WTC11 (cell line): ENCODE results near the gene NEURL3. TPM values are rescaled to one million over a fixed set of nuclear protein-coding genes. Genes with fewer than 3 reads are reported as not detected.

Experiments
- ATAC-seq: fragments of 200-7000 bp; cut with Tn5 transposase; 2 replicates; pipeline ENCODE4 v1.10.0; 2021; ENCODE audit warnings: mild to moderate bottlenecking, moderate library complexity
- CTCF ChIA-PET: fragments of 300-600 bp; sonication (Branson Sonifier 250); formaldehyde crosslinking; loops from one replicate; lab custom pipeline; 2021; ENCODE audit warnings: antibody characterized with exemption; lab: Charles Lee
- POLR2A ChIA-PET: fragments of 350-600 bp; sonication (Branson Sonifier 250); formaldehyde crosslinking; loops from one replicate; lab custom pipeline; 2021; ENCODE audit warnings: antibody characterized with exemption; lab: Charles Lee
- DNase-seq: peaks from one replicate; pipeline ENCODE4 v3.0.0; 2021; ENCODE audit warnings: low spot score
- H3K27ac Mint-ChIP-seq: 2 replicates; pipeline ENCODE4 v1.8.0; 2021; ENCODE audit warnings: mixed read lengths
- H3K27me3 Mint-ChIP-seq: 2 replicates; pipeline ENCODE4 v1.8.0; 2021; ENCODE audit warnings: low read depth, mild to moderate bottlenecking, moderate library complexity, mixed read lengths
- H3K36me3 Mint-ChIP-seq: 2 replicates; pipeline ENCODE4 v1.8.0; 2021; ENCODE audit warnings: mixed read lengths
- H3K4me1 Mint-ChIP-seq: 2 replicates; pipeline ENCODE4 v1.8.0; 2022; ENCODE audit warnings: mixed read lengths
- H3K4me3 Mint-ChIP-seq: 2 replicates; pipeline ENCODE4 v1.8.0; 2021; ENCODE audit warnings: mild to moderate bottlenecking, moderate library complexity, mixed read lengths
- H3K9me3 Mint-ChIP-seq: 2 replicates; pipeline ENCODE4 v1.8.0; 2021; ENCODE audit warnings: mixed read lengths
- AR ChIP-seq: fragments of 250-450 bp; sonication (Bioruptor Pico); IDR thresholded peaks from 2 replicates; pipeline ENCODE4 v1.9.0; 2021; ENCODE audit warnings: mild to moderate bottlenecking
- ARID4B ChIP-seq: sonication (generic); formaldehyde crosslinking; IDR thresholded peaks from 2 replicates; pipeline ENCODE4 v1.8.0; 2023; ENCODE audit warnings: missing genetic modification reagents, mild to moderate bottlenecking, borderline replicate concordance
- ATF1 ChIP-seq: sonication (generic); formaldehyde crosslinking; IDR thresholded peaks from 2 replicates; pipeline ENCODE4 v1.8.1; 2023; ENCODE audit warnings: mild to moderate bottlenecking, moderate library complexity, missing genetic modification reagents
- ELF4 ChIP-seq: sonication (generic); formaldehyde crosslinking; IDR thresholded peaks from 2 replicates; pipeline ENCODE4 v1.8.1; 2022; ENCODE audit warnings: low read depth, mild to moderate bottlenecking, moderate library complexity, missing genetic modification reagents
- FOXK1 ChIP-seq: sonication (generic); formaldehyde crosslinking; IDR thresholded peaks from 2 replicates; pipeline ENCODE4 v1.8.0; 2022; ENCODE audit warnings: mild to moderate bottlenecking, moderate library complexity, missing genetic modification reagents
- FOXP1 ChIP-seq: sonication (generic); formaldehyde crosslinking; IDR thresholded peaks from 2 replicates; pipeline ENCODE4 v1.8.0; 2022; ENCODE audit warnings: missing genetic modification reagents, mild to moderate bottlenecking, moderate library complexity, borderline replicate concordance
- IRF2 ChIP-seq: sonication (generic); formaldehyde crosslinking; IDR thresholded peaks from 2 replicates; pipeline ENCODE4 v1.8.0; 2022; ENCODE audit warnings: low read depth, missing genetic modification reagents, borderline replicate concordance
- JAZF1 ChIP-seq: fragments of 250-450 bp; sonication (Bioruptor Pico); IDR thresholded peaks from 2 replicates; pipeline ENCODE4 v1.9.0; 2021; ENCODE audit warnings: moderate library complexity, mild to moderate bottlenecking, inconsistent platforms
- KAT7 ChIP-seq: sonication (generic); formaldehyde crosslinking; IDR thresholded peaks from 2 replicates; pipeline ENCODE4 v1.8.1; 2023; ENCODE audit warnings: missing genetic modification reagents, mild to moderate bottlenecking, borderline replicate concordance
- MAX ChIP-seq: sonication (generic); formaldehyde crosslinking; IDR thresholded peaks from 2 replicates; pipeline ENCODE4 v1.8.0; 2022; ENCODE audit warnings: mild to moderate bottlenecking, missing genetic modification reagents
- MXD4 ChIP-seq: fragments of 250-450 bp; sonication (Bioruptor Pico); IDR thresholded peaks from 2 replicates; pipeline ENCODE4 v1.8.0; 2021; ENCODE audit warnings: mild to moderate bottlenecking, moderate library complexity, borderline replicate concordance
- NFE2L1 ChIP-seq: sonication (generic); formaldehyde crosslinking; IDR thresholded peaks from 2 replicates; pipeline ENCODE4 v1.8.1; 2023; ENCODE audit warnings: missing genetic modification reagents
- NR1H2 ChIP-seq: sonication (generic); formaldehyde crosslinking; IDR thresholded peaks from 2 replicates; pipeline ENCODE4 v1.9.0; 2021; ENCODE audit warnings: mild to moderate bottlenecking, moderate library complexity, missing genetic modification reagents
- NR2C2 ChIP-seq: sonication (generic); formaldehyde crosslinking; IDR thresholded peaks from 2 replicates; pipeline ENCODE4 v1.8.0; 2022; ENCODE audit warnings: mild to moderate bottlenecking, missing genetic modification reagents
- OVOL2 ChIP-seq: fragments of 250-450 bp; sonication (Bioruptor Pico); IDR thresholded peaks from 2 replicates; pipeline ENCODE4 v1.9.0; 2021; ENCODE audit warnings: mild to moderate bottlenecking, borderline replicate concordance
- PRRX2 ChIP-seq: fragments of 250-450 bp; sonication (Bioruptor Pico); IDR thresholded peaks from 2 replicates; pipeline ENCODE4 v1.8.0; 2021; ENCODE audit warnings: mild to moderate bottlenecking
- TCF7 ChIP-seq: sonication (generic); formaldehyde crosslinking; IDR thresholded peaks from 2 replicates; pipeline ENCODE4 v1.8.0; 2022; ENCODE audit warnings: mild to moderate bottlenecking, low read depth, missing genetic modification reagents, moderate library complexity
- TEAD1 ChIP-seq: sonication (generic); formaldehyde crosslinking; IDR thresholded peaks from 2 replicates; pipeline ENCODE4 v1.8.0; 2022; ENCODE audit warnings: mild to moderate bottlenecking, missing genetic modification reagents
- TP53 ChIP-seq: sonication (generic); formaldehyde crosslinking; IDR thresholded peaks from 2 replicates; pipeline ENCODE4 v1.8.1; 2023; ENCODE audit warnings: mild to moderate bottlenecking, missing genetic modification reagents
- ZBTB43 ChIP-seq: sonication (generic); formaldehyde crosslinking; IDR thresholded peaks from 2 replicates; pipeline ENCODE4 v1.8.1; 2023; ENCODE audit warnings: mild to moderate bottlenecking, missing genetic modification reagents
- ZNF138 ChIP-seq: sonication (generic); formaldehyde crosslinking; conservative IDR thresholded peaks from 2 replicates; pipeline ENCODE4 v1.8.1; 2022; ENCODE audit warnings: mild to moderate bottlenecking, moderate library complexity, missing genetic modification reagents
- ZNF512 ChIP-seq: sonication (generic); formaldehyde crosslinking; IDR thresholded peaks from 2 replicates; pipeline ENCODE4 v1.8.1; 2022; ENCODE audit warnings: missing genetic modification reagents, borderline replicate concordance
- ZNF671 ChIP-seq: fragments of 250-450 bp; sonication (Bioruptor Pico); IDR thresholded peaks from 2 replicates; pipeline ENCODE4 v1.8.0; 2021; ENCODE audit warnings: mild to moderate bottlenecking
- total RNA-seq: library from RNA; stranded (reverse); gene quantifications from 3 replicates; pipeline ENCODE4 v1.2.3, GENCODE V29; 2021

Gene NEURL3
- total RNA-seq, 1 experiment from 2014 or later, result not detected

- H3K36me3 Mint-ChIP-seq, result peaks cover 4% of the 10 kb centered on the region; the same call in 1 of the 2 replicates
- ChIA-PET POLR2A (no interaction called here), CTCF (interaction anchor here (0.7 to 4.4 kb wide), 33 partner anchors 8 to 307 kb away, joined by 3 to 117 read pairs (median 8); partner anchors contain the start of genes ANKRD39, ARID5A, CNNM3 and CNNM4)
- TF ChIP-seq MXD4 (CRISPR knock-in tag) (no peak), NR2C2 (no peak), JAZF1 (CRISPR knock-in tag) (no peak), NR1H2 (no peak), ZNF671 (no peak), ARID4B (CRISPR knock-in tag) (no peak), FOXK1 (CRISPR knock-in tag) (no peak), OVOL2 (no peak), PRRX2 (no peak), TEAD1 (CRISPR knock-in tag) (no peak), FOXP1 (no peak), IRF2 (no peak), TCF7 (CRISPR knock-in tag) (no peak), ZNF512 (no peak)
- no peak overlapping the region for H3K4me3 Mint-ChIP-seq
- no peaks in the 10 kb centered on the region; the same call in 1 of the 2 replicates for H3K27me3 Mint-ChIP-seq
- peaks cover 31% of the 10 kb centered on the region for H3K4me1 Mint-ChIP-seq
- peaks cover 4% of the 10 kb centered on the region for H3K9me3 Mint-ChIP-seq
- DNase-seq (no peak), ATAC-seq (no peak)
- no peak overlapping the region for H3K27ac Mint-ChIP-seq
Observed at GRCh38 chr2:96550787-96551604, 45.8 kb upstream of the NEURL3 start.

GRCh38 chr2:96549967-96550786 is 45.0 kb upstream of the NEURL3 start:
- Mint-ChIP-seq H3K27me3 (no peaks in the 10 kb centered on the region; the same call in 1 of the 2 replicates), H3K27ac (no peak overlapping the region), H3K4me1 (peaks cover 29% of the 10 kb centered on the region), H3K9me3 (peaks cover 9% of the 10 kb centered on the region), H3K36me3 (peaks cover 9% of the 10 kb centered on the region), H3K4me3 (no peak overlapping the region)
- peak; percentile 90 for DNase-seq
- ATAC-seq, result peak; percentile 44
- ChIA-PET POLR2A (interaction anchor here (0.8 to 1.1 kb wide), 2 partner anchors 11 to 13 kb away, joined by 3 read pairs; no protein-coding TSS in a partner anchor), CTCF (interaction anchor here (0.6 to 4.4 kb wide), 55 partner anchors 9 to 450 kb away, joined by 3 to 117 read pairs (median 5); partner anchors contain the start of genes ANKRD39, ARID5A, CNNM3 and CNNM4)
- TF ChIP-seq ZBTB43 (CRISPR knock-in tag), result no peak
- no peak for TF ChIP-seq KAT7 (CRISPR knock-in tag)
- peak; percentile 95 for TF ChIP-seq MAX
- TF ChIP-seq TP53 (CRISPR knock-in tag), result peak; percentile 69; the same call in 1 of the 2 replicates
- TF ChIP-seq TEAD1 (CRISPR knock-in tag), result peak; percentile 63; the same call in 1 of the 2 replicates
- TF ChIP-seq ATF1 (CRISPR knock-in tag), result no peak
- no peak for TF ChIP-seq ELF4 (CRISPR knock-in tag)
- TF ChIP-seq NFE2L1 (CRISPR knock-in tag), result no peak
- TF ChIP-seq ZNF138, result peak; percentile 86; the same call in 1 of the 2 replicates
- no peak for TF ChIP-seq AR (CRISPR knock-in tag)
